Right renal pelvis (tissue), 4 donors: ENCODE measurements around the gene BCL2L12. TPM values are rescaled to one million over a fixed set of nuclear protein-coding genes. Genes with fewer than 3 reads are reported as not detected.
A peak's percentile ranks its signal among the peaks of the same experiment; 100 is the strongest.

Experiments
- DNase-seq, 4 donors: peaks; one replicate each; pipeline ENCODE4 v3.0.0-alpha.2; 2013; ENCODE audit warnings: low read depth in 4 of 4, low spot score in 3 of 4, missing footprints in 1 of 4
- polyA plus RNA-seq, 4 donors: library from polyadenylated mRNA; unstranded; fragments of 120-200 nt; gene quantifications; one replicate each; pipeline ENCODE4 v1.2.1, GENCODE V29; 2013; ENCODE audit not compliant: insufficient read length in 4 of 4

BCL2L12 gene
- polyA plus RNA-seq, 4 donors: 20.5 to 32.6 (median 23.9) TPM

- no peak for DNase-seq
Measured at GRCh38 chr19:49660338-49660961, 5.3 kb upstream of the BCL2L12 start.

GRCh38 chr19:49662011-49662410, 3.7 kb upstream of the BCL2L12 start:
- no peak for DNase-seq

- DNase-seq: no peak
Measured at GRCh38 chr19:49663224-49663623, 2.5 kb upstream of the BCL2L12 start.

- DNase-seq: no peak
Measured at GRCh38 chr19:49664171-49665035, 1.3 kb upstream of the BCL2L12 start.

GRCh38 chr19:49665036-49665350, 740 bp upstream of the BCL2L12 start:
- no peak for DNase-seq

GRCh38 chr19:49666120-49666444, 349 bp downstream of the BCL2L12 start:
- DNase-seq: no peak

- no peak for DNase-seq
Measured at GRCh38 chr19:49667473-49667872, 1.7 kb downstream of the BCL2L12 start.

GRCh38 chr19:49669516-49669915, 3.8 kb downstream of the BCL2L12 start:
- no peak for DNase-seq

- peak in 1 of 4 donors; percentile 70 for DNase-seq
Measured at GRCh38 chr19:49672131-49672919, 6.6 kb downstream of the BCL2L12 start.

GRCh38 chr19:49676136-49676783, 10.5 kb downstream of the BCL2L12 start:
- DNase-seq: peak in 1 of 4 donors; percentile 84

GRCh38 chr19:49676784-49677230, 11.1 kb downstream of the BCL2L12 start:
- DNase-seq: peak; percentile 100

GRCh38 chr19:49677231-49677900, 11.6 kb downstream of the BCL2L12 start, which contains the start of gene PRMT1:
Gene PRMT1, plus strand, starts transcription at chr19:49677271. Its CDS starts 10 bp downstream, at chr19:49677281.
- no peak for DNase-seq

GRCh38 chr19:49677901-49678674, 12.4 kb downstream of the BCL2L12 start:
- DNase-seq: peak in 3 of 4 donors; percentile 77 to 80 (median 80)

- no peak for DNase-seq
Measured at GRCh38 chr19:49678985-49679770, 13.4 kb downstream of the BCL2L12 start.

GRCh38 chr19:49679771-49680413, 14.2 kb downstream of the BCL2L12 start:
- DNase-seq: no peak

GRCh38 chr19:49680421-49681351, 15.0 kb downstream of the BCL2L12 start:
- DNase-seq: peak; percentile 82 to 95 (median 91)

- DNase-seq: no peak
Measured at GRCh38 chr19:49681830-49682229, 16.1 kb downstream of the BCL2L12 start.
